Caco-2 (cell line): ENCODE results near the gene MEGF6. TPM values are rescaled to one million over a fixed set of nuclear protein-coding genes. Genes with fewer than 3 reads are reported as not detected.

ENCODE experiments used
- BruUV-seq: library from RNA; stranded (reverse); fragments of 400-500 nt; replicated peaks from 2 replicates; lab custom pipeline; 2021; lab: Mats Ljungman, UMichigan
- CTCF ChIA-PET: fragments of 300-600 bp; sonication (Branson Sonifier 250); formaldehyde crosslinking; loops from one replicate; lab custom pipeline; 2022; ENCODE audit warnings: antibody characterized with exemption; lab: Charles Lee
- POLR2A ChIA-PET: fragments of 300-600 bp; sonication (Branson Sonifier 250); formaldehyde crosslinking; loops from one replicate; lab custom pipeline; 2022; ENCODE audit warnings: antibody characterized with exemption; lab: Charles Lee
- DNase-seq, 2 experiments: peaks; one replicate each; pipeline versions ENCODE4 v3.0.0 to v3.0.0-alpha.2; 2020 to 2022
- H3K27me3 ChIP-seq: replicated peaks from 2 replicates; pipeline ENCODE4 v1.6.0; 2011; ENCODE audit warnings: low read length; ENCODE audit not compliant: control insufficient read depth, insufficient read depth
- H3K36me3 ChIP-seq: 2 replicates; pipeline ENCODE4 v1.5.1; 2011; ENCODE audit warnings: low read length; ENCODE audit not compliant: control insufficient read depth, insufficient read depth
- H3K4me1 ChIP-seq: fragments of 250-450 bp; sonication (Bioruptor Pico); 2 replicates; pipeline ENCODE4 v1.5.1; 2020; ENCODE audit warnings: mild to moderate bottlenecking
- H3K4me3 ChIP-seq: 2 replicates; pipeline ENCODE4 v1.5.1; 2011; ENCODE audit warnings: low read depth, mild to moderate bottlenecking, control low read depth, low read length
- H3K9me3 ChIP-seq: fragments of 250-450 bp; sonication (Bioruptor Pico); 2 replicates; pipeline ENCODE4 v1.5.1; 2020; ENCODE audit warnings: mild to moderate bottlenecking, moderate library complexity
- H3K27ac Mint-ChIP-seq: one replicate; pipeline ENCODE4 v1.8.0; 2022; ENCODE audit warnings: mixed read lengths; ENCODE audit not compliant: unreplicated experiment
- H3K27me3 Mint-ChIP-seq: one replicate; pipeline ENCODE4 v1.8.0; 2022; ENCODE audit warnings: mixed read lengths; ENCODE audit not compliant: insufficient read depth, unreplicated experiment
- H3K36me3 Mint-ChIP-seq: one replicate; pipeline ENCODE4 v1.8.0; 2022; ENCODE audit warnings: mild to moderate bottlenecking, mixed read lengths; ENCODE audit not compliant: insufficient read depth, unreplicated experiment
- H3K4me1 Mint-ChIP-seq: one replicate; pipeline ENCODE4 v1.8.0; 2022; ENCODE audit warnings: low read depth, mixed read lengths; ENCODE audit not compliant: unreplicated experiment
- H3K4me3 Mint-ChIP-seq: one replicate; pipeline ENCODE4 v1.8.0; 2022; ENCODE audit warnings: mild to moderate bottlenecking, moderate library complexity, mixed read lengths; ENCODE audit not compliant: unreplicated experiment
- H3K9me3 Mint-ChIP-seq: one replicate; pipeline ENCODE4 v1.8.0; 2022; ENCODE audit warnings: mixed read lengths; ENCODE audit not compliant: unreplicated experiment
- intact Hi-C: fragments of 100-400 bp; cut with micrococcal nuclease; formaldehyde crosslinking; loops from one replicate; pipeline ENCODE4 v1.10.0; 2022; ENCODE audit not compliant: unreplicated experiment
- total RNA-seq: library from RNA; stranded (reverse); gene quantifications from 2 replicates; pipeline ENCODE4 v1.2.3, GENCODE V29; 2022
- TF ChIP-seq, protein P1 (sequence below), 2 experiments: fragments of 200-600 bp in 1 of 2; IDR thresholded peaks; 1 replicate in 1 of 2; 2 replicates in 1 of 2; pipeline versions ENCODE4 v1.5.1 to v1.8.0; 2011 to 2022; ENCODE audit warnings: antibody characterized with exemption in 1 of 2, control low read depth in 1 of 2, inconsistent platforms in 1 of 2, low read depth in 1 of 2, low read length in 1 of 2, mild to moderate bottlenecking in 1 of 2, moderate library complexity in 1 of 2; ENCODE audit not compliant: insufficient read depth in 1 of 2, severe bottlenecking in 1 of 2, unreplicated experiment in 1 of 2

MEGF6 gene
- total RNA-seq, 1 experiment from 2014 or later = 13.3 TPM

DNA sequence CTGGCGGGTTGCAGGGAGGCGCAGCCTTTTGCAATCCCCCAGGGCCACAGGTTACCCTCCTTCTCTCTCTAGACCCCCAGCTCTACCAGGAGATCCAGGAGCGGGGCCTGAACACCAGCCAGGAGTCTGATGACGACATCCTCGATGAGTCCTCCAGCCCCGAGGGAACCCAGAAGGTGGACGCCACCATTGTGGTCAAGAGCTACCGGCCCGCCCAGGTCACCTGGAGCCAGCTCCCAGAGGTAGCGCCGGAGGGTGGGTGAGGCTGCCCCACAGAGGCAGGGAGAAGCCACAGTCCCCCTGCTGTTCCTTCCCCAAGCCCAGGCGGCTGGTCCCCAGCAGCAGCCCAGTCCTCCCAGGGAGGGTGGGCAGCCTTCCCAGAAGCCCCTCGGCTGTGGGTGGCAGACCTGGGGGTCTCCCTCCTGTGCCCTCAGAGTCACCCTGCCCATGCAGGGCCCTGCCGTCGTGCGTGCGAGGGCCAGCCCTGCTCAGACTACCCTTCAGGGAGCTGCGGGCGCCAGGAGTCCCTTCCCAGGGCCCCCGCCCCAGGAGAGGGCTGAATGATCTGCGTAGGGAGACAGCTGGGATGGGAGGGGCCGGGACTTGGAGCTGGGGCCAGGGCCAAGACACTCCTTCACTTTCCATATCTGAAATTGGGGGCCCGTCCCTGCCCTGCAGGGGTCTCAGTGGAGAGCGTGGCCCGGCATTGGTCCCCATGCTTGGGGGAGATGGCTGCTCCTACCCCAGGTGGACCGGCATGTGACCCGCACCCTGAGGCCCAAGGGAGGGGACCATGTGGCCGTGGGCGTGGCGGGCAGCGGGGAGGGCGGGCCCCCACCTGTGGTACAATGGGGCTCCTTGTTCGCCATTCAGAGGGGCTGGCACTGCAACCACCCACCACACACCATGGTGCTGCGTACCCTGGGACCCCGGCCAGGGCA, 143.9 kb downstream of the MEGF6 start:
- POLR2A ChIA-PET = no interaction called here
- Histone ChIP-seq H3K36me3 (peaks cover 1% of the 10 kb centered on the region; the same call in 1 of the 2 replicates), H3K4me1 (peaks cover 18% of the 10 kb centered on the region), H3K27me3 (no peaks in the 10 kb centered on the region), H3K4me3 (no peak overlapping the region), H3K9me3 (no peaks in the 10 kb centered on the region)
- no TSS peak for BruUV-seq
- CTCF ChIA-PET = interaction anchor here (1.0 kb wide), 1 partner anchor 14 kb away, joined by 3 read pairs; no protein-coding TSS in a partner anchor
- Mint-ChIP-seq H3K27ac (no peak overlapping the region), H3K9me3 (no peaks in the 10 kb centered on the region), H3K4me3 (no peak overlapping the region), H3K36me3 (peaks cover 29% of the 10 kb centered on the region), H3K27me3 (no peaks in the 10 kb centered on the region), H3K4me1 (peaks cover 10% of the 10 kb centered on the region)
- intact Hi-C loops = no loop called here
- TF ChIP-seq, protein P1, sequence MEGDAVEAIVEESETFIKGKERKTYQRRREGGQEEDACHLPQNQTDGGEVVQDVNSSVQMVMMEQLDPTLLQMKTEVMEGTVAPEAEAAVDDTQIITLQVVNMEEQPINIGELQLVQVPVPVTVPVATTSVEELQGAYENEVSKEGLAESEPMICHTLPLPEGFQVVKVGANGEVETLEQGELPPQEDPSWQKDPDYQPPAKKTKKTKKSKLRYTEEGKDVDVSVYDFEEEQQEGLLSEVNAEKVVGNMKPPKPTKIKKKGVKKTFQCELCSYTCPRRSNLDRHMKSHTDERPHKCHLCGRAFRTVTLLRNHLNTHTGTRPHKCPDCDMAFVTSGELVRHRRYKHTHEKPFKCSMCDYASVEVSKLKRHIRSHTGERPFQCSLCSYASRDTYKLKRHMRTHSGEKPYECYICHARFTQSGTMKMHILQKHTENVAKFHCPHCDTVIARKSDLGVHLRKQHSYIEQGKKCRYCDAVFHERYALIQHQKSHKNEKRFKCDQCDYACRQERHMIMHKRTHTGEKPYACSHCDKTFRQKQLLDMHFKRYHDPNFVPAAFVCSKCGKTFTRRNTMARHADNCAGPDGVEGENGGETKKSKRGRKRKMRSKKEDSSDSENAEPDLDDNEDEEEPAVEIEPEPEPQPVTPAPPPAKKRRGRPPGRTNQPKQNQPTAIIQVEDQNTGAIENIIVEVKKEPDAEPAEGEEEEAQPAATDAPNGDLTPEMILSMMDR (IDR thresholded peaks at IDR 0.05; ENCODE audit: insufficient read depth in 1 of 2, low read depth in 1 of 2, low read length in 1 of 2, severe bottlenecking in 1 of 2, unreplicated experiment in 1 of 2) = no peak
- peak in 1 of 2 experiments; percentile 18 for DNase-seq

DNA sequence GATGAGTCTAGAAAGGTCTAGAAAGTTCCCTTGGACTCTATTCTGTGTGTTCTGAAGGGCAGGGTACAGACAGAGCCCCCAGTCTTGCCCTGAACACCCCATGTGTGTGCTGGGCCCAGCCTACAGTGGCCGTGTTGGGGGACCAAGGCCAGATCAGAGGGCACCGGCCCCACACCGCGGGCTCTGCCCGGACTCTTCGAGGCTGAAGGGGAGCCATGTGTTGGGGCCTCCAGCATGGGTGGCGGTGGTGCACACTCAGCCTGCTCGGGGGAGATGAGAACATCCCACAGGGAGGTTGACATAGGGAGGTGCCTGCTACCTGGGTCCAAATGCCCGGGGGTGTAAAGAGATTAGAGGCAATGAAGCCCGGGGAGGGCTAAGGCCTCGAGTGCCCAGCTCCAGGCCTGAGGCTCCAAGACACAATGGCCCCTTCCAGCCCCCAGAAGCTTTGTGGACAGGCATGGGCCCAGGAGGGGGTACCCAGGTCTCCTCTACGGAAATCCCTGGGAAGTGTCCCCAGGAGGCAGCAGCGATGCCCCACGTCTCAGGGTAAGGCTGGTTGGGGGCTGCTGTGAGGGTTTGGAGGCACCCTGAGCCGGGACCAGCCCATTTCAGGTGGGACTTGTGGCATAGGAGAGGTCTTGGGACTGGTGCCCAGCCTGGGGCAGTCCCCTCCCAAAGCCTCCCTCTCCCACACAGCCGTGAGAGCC, 144.8 kb downstream of the MEGF6 start:
- Histone ChIP-seq H3K9me3 (no peaks in the 10 kb centered on the region), H3K36me3 (peaks cover 1% of the 10 kb centered on the region; the same call in 1 of the 2 replicates), H3K4me1 (peaks cover 14% of the 10 kb centered on the region), H3K4me3 (no peak overlapping the region), H3K27me3 (no peaks in the 10 kb centered on the region)
- no peaks in the 10 kb centered on the region for H3K9me3 Mint-ChIP-seq
- POLR2A ChIA-PET = no interaction called here
- H3K27me3 Mint-ChIP-seq = no peaks in the 10 kb centered on the region
- TF ChIP-seq, protein P1 (IDR thresholded peaks at IDR 0.05; ENCODE audit: insufficient read depth in 1 of 2, low read depth in 1 of 2, low read length in 1 of 2, severe bottlenecking in 1 of 2, unreplicated experiment in 1 of 2) = no peak
- H3K4me1 Mint-ChIP-seq = peaks cover 10% of the 10 kb centered on the region
- H3K27ac Mint-ChIP-seq = no peak overlapping the region
- no peak overlapping the region for H3K4me3 Mint-ChIP-seq
- no TSS peak for BruUV-seq
- CTCF ChIA-PET = interaction anchor here (1.0 kb wide), 1 partner anchor 13 kb away, joined by 3 read pairs; no protein-coding TSS in a partner anchor
- DNase-seq = peak in 1 of 2 experiments; percentile 14
- intact Hi-C loops = no loop called here
- peaks cover 31% of the 10 kb centered on the region for H3K36me3 Mint-ChIP-seq

DNA sequence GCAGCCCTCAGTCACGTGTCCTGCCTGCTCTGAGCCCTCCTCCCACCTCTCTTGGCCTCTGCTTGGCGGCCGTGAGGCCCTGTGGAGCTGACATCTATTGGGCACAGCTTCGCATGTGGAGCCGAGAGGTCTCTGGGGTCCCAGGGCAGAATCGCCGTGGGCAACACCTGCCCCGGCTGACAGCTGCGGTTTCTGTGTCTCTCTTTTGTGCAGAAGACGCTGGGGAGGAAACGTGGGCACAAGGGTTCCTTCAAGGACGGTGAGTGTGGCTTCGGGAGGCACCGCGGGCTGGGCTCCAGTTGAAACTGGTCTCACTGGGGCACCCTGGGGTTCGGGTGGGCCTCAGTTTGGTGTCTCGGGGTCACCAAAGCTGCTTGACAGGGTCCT, 145.4 kb downstream of the MEGF6 start:
- Mint-ChIP-seq H3K4me1 (peaks cover 11% of the 10 kb centered on the region), H3K36me3 (peaks cover 32% of the 10 kb centered on the region), H3K27ac (no peak overlapping the region), H3K27me3 (no peaks in the 10 kb centered on the region), H3K9me3 (no peaks in the 10 kb centered on the region), H3K4me3 (no peak overlapping the region)
- peak in 1 of 2 experiments; percentile 12 for DNase-seq
- Histone ChIP-seq H3K27me3 (no peaks in the 10 kb centered on the region), H3K9me3 (no peaks in the 10 kb centered on the region), H3K4me3 (no peak overlapping the region), H3K36me3 (peaks cover 1% of the 10 kb centered on the region; the same call in 1 of the 2 replicates), H3K4me1 (peaks cover 14% of the 10 kb centered on the region)
- no TSS peak for BruUV-seq
- CTCF ChIA-PET = no interaction called here
- POLR2A ChIA-PET = no interaction called here
- intact Hi-C loops = no loop called here
- TF ChIP-seq, protein P1 (IDR thresholded peaks at IDR 0.05; ENCODE audit: insufficient read depth in 1 of 2, low read depth in 1 of 2, low read length in 1 of 2, severe bottlenecking in 1 of 2, unreplicated experiment in 1 of 2) = no peak
